Erythroblast (primary cell): ENCODE results near the gene NOP10.

Source experiments
- DNase-seq, 2 experiments: peaks; one replicate each; lab custom pipeline; 2025; lab: John Stamatoyannopoulos, UW
- GATA1 ChIP-seq: IDR thresholded peaks from 2 replicates; pipeline ENCODE4 v1.6.1; 2011; ENCODE audit warnings: low read depth, mild to moderate bottlenecking, control low read depth, low read length, moderate library complexity
- POLR2A ChIP-seq: IDR thresholded peaks from 2 replicates; pipeline ENCODE4 v1.6.1; 2011; ENCODE audit warnings: mild to moderate bottlenecking, low read length

The NOP10 gene

DNA sequence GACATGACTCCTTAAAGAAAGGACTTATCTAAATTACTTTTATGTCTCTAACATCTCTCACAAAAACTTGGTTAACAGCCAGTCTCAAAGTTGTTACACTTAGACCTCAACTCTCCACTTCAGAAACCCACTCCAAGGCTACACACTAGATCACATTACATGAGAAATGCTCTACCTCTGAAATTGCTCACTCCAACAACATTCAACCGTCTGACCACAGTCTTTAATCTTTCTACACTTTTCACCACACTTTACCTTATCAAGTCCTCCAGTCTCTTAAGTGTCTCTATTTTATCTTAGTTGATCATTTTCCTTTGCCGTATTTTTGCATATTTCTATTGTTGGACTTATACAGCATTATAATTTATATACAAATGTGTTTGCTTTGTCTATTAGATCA lies 11.1 kb downstream of the NOP10 start:
- DNase-seq = peak; percentile 58 to 84
- TF ChIP-seq POLR2A (peak; percentile 38), GATA1 (no peak)

DNA sequence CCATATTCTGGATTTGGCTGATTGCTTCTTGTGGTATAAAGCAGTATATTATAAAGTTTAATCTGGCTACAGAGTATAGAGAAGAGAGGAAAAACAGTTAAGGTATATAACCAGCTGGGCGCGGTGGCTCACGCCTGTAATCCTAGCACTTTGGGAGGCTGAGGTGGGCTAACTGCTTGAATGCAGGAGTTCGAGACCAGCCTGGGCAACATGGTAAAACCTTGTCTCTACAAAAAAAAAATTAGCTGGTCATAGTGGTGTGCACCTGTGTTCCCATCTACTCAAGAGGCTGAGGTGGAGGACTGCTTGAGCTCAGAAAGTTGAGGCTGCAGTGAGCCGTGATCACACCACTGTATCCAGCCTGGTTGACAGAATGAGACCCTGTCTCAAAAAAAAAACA lies 12.7 kb downstream of the NOP10 start:
- no peak for DNase-seq
- TF ChIP-seq GATA1 = no peak
- no peak for TF ChIP-seq POLR2A

DNA sequence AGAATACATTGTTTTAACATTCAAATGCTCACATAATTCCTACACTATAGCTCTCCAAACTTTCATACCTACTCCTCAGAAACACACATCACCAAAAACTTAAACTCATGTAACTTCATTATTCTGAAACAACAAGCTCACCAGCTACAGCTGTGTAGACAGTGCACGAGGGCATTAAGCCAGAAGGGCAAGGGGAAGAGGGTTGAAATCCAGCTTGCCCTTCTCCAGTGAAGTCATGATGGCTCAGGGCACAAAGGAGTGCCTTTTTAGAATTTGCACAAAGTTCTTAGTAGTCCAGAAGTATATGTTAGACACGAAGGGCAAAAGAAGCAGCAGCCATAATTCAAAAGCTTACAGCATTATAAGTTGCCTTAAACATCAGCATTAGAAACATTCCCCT lies 13.9 kb downstream of the NOP10 start:
- DNase-seq = no peak

DNA sequence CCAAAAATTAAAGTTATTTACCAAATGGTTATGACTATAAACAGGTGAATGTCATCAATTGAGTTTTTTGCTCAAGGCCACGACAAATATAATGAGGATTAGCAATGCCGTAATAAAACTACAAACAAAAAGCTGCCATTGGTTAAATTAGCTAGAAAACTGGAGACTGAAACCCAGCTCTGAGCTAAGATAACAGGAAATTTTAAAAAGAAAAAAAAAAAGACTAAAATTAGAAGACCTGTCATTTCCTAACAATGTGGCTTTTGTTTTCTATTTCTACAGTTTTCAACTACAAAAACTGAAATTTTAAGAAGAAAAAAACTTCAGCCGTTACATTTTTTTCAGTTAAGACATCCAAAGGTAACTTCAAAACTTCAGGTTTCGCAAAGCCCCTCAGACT lies 15.0 kb downstream of the NOP10 start:
- no peak for DNase-seq
- TF ChIP-seq GATA1 = no peak
- TF ChIP-seq POLR2A = no peak

More for the DNA sequence above, 13.9 kb downstream of the NOP10 start:
- TF ChIP-seq POLR2A (no peak), GATA1 (no peak)

GRCh38 chr15:34325368-34325767 lies 17.6 kb downstream of the NOP10 start:
- no peak for DNase-seq
- TF ChIP-seq GATA1 (no peak), POLR2A (no peak)

DNA sequence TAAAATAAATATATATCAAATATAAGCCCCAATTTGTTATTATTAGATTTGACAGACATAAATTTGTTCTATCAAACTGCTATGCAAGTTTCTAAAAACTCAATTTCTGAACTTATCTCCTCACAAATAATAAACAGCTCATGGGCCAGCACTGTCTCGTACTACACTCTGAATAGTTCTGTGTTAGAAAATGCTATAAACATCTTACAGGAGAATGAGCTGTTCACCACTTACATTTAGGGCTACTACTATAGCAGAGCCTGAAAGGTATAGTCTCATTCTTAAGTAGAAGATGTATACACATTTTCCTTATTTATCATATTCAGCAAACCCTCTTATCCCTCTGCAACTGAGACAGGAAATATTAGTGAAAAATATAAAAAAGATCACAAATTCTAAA lies 18.0 kb downstream of the NOP10 start:
- TF ChIP-seq GATA1 (no peak), POLR2A (no peak)
- no peak for DNase-seq

GRCh38 chr15:34323217-34323616 lies 19.7 kb downstream of the NOP10 start:
- DNase-seq = no peak
- TF ChIP-seq POLR2A (no peak), GATA1 (no peak)

- TF ChIP-seq POLR2A = peak; percentile 53
- no peak for TF ChIP-seq GATA1
- DNase-seq = peak; percentile 61 to 71
Measured at GRCh38 chr15:34318277-34319079, 24.5 kb downstream of the NOP10 start.

DNA sequence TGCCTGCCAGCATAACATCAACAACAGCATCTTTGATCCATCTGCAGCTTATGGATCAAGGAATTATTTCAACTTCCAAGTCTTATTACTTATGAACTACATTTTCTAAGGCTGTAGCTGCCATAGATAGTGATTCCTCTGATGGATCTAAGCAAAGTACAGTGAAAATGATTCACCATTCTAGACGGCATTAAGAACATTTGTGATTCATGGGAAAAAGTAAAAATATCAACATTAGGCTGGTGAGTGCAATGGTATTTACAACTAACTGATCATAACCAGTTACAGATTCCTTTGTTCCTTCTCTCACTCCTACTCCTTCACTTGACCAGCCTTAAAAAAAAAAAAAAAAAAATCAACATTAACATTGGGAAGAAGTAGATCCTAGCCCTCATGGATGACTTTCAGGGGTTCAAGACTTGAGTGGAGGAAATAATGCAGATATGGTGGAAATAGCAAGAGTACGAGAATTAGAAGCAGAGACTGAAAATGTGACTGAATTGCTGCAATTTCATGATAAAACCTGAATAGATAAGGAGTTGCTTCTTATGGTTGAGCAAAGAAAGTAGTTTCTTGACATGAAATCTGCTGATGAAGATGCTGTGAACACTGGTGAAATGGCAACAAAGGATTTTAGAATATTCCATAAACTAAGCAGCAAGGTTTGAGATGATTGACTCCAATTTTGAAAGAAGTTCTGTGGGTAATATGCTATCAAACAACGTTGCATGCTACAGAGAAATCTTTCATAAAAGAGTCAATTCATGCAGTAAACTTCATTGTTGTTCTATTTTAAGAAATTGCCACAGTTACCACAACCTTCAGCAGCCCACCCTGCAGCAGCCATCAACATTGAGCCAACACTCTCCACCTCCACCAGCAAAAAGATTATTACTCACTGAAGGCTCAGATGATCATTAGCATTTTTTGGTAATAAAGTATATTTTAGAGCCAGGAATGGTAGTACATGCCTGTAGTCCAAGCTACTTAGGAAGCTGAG lies 28.1 kb downstream of the NOP10 start:
- no peak for TF ChIP-seq GATA1
- TF ChIP-seq POLR2A = no peak
- peak; percentile 25 to 56 for DNase-seq

- TF ChIP-seq POLR2A (no peak), GATA1 (no peak)
- peak in 1 of 2 experiments; percentile 47 for DNase-seq
Measured at GRCh38 chr15:34311563-34311962, 31.4 kb downstream of the NOP10 start.

GRCh38 chr15:34304613-34305012 lies 38.3 kb downstream of the NOP10 start:
- no peak for TF ChIP-seq POLR2A
- TF ChIP-seq GATA1 = no peak
- DNase-seq = no peak

- DNase-seq = no peak
- TF ChIP-seq POLR2A (no peak), GATA1 (no peak)
Measured at GRCh38 chr15:34301058-34301457, 41.9 kb downstream of the NOP10 start.

DNA sequence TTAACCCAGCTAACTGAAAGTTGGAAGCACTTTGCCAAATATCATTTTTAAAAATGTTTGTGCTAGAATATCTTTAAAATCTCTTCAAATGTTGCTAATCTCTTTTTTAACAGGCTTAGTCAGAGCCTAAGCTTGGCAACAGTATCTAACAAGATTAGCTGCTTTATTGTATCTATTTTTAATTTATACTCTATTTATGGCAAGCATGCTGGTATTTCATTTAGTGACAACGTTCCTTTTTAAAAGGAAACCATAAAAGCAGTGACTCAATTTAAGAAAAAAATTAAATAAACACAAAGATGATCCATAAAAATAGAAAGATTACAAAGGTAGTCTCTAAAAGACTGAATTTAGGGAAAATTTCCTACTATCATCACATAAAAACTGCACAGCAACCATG lies 45.9 kb downstream of the NOP10 start:
- no peak for DNase-seq
- TF ChIP-seq GATA1 = no peak
- no peak for TF ChIP-seq POLR2A

DNA sequence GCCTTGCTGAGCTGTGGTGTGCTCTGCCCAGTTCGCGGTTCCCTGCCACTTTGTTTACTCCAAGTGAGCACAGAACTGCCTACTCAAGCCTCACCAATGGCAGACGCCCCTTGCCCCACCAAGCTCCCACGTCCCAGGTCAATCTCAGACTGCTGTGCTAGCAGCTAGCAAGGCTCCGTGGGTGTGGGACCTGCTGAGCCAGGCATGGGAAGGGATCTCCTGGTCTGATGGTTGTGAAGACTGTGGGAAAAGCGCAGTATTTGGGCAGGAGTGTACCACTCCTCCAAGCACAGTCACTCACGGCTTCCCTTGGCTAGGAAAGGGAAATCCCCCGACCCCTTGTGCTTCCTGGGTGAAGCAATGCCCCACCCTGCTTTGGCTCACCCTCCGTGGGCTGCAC lies 50.3 kb downstream of the NOP10 start:
- TF ChIP-seq POLR2A (no peak), GATA1 (no peak)
- DNase-seq = no peak
